ENCODE data around the gene CFDP1.
"Not testable (repeated sequence)": the region's sequence is repeated elsewhere in the genome, so short reads cannot be mapped to it uniquely, and the experiment has no call there.

The CFDP1 gene

GRCh38 chr16:75471723-75472633 is 38.7 kb upstream of the CFDP1 start:
- H3K79me2 ChIP-seq (ENCODE audit: insufficient read depth, low read length), result no peaks in the 10 kb centered on the region
- no peak overlapping the region for H3K9ac ChIP-seq (ENCODE audit: low read depth, low read length)
- H3K4me3 ChIP-seq (ENCODE audit: low read depth in 1 of 2, low read length in 2 of 2), result no peak overlapping the region
- no peaks in the 10 kb centered on the region for H3K27me3 ChIP-seq (ENCODE audit: insufficient read depth, low read length, poor library complexity)
- H3K36me3 ChIP-seq (ENCODE audit: insufficient read depth, low read length), result no peaks in the 10 kb centered on the region
- peak; percentile 78 for ATAC-seq (ENCODE audit: insufficient read depth, low read depth)
- no peak overlapping the region for H3K27ac ChIP-seq (ENCODE audit: low read length)
- H2AFZ ChIP-seq (ENCODE audit: low read depth, low read length), result no peak overlapping the region
- H3K9me3 ChIP-seq (ENCODE audit: insufficient read depth, low read length, severe bottlenecking), result no peaks in the 10 kb centered on the region
- peak; percentile 37 for DNase-seq
- H4K20me1 ChIP-seq (ENCODE audit: insufficient read depth, low read length), result no peaks in the 10 kb centered on the region
- no peaks in the 10 kb centered on the region for H3K4me1 ChIP-seq (ENCODE audit: insufficient read depth, low read length)
- TF ChIP-seq EZH2 (IDR thresholded peaks at IDR 0.05; ENCODE audit: borderline replicate concordance, low read depth, low read length, severe bottlenecking) (no peak), CTCF (IDR thresholded peaks at IDR 0.05; ENCODE audit: borderline replicate concordance, extremely low read depth, low read length, poor library complexity, severe bottlenecking) (peak; percentile 78)
- no peak overlapping the region for H3K4me2 ChIP-seq (ENCODE audit: insufficient read depth, low read length)

GRCh38 chr16:75466760-75467159 is 33.5 kb upstream of the CFDP1 start:
- ATAC-seq (ENCODE audit: insufficient read depth, low read depth) (no peak), DNase-seq (no peak)
- peaks cover 24% of the 10 kb centered on the region for H3K4me1 ChIP-seq (ENCODE audit: insufficient read depth, low read length)
- peaks cover 11% of the 10 kb centered on the region; the same call in 1 of the 2 replicates for H4K20me1 ChIP-seq (ENCODE audit: insufficient read depth, low read length)
- H3K9me3 ChIP-seq (ENCODE audit: insufficient read depth, low read length, severe bottlenecking), result no peaks in the 10 kb centered on the region
- no peaks in the 10 kb centered on the region for H3K27me3 ChIP-seq (ENCODE audit: insufficient read depth, low read length, poor library complexity)
- H3K79me2 ChIP-seq (ENCODE audit: insufficient read depth, low read length), result peaks cover 27% of the 10 kb centered on the region
- no peak overlapping the region for H2AFZ ChIP-seq (ENCODE audit: low read depth, low read length)
- no peak overlapping the region for H3K9ac ChIP-seq (ENCODE audit: low read depth, low read length)
- no peaks in the 10 kb centered on the region; the same call in 1 of the 2 replicates for H3K36me3 ChIP-seq (ENCODE audit: insufficient read depth, low read length)
- no peak overlapping the region for H3K4me3 ChIP-seq (ENCODE audit: low read depth in 1 of 2, low read length in 2 of 2)
- no peak for TF ChIP-seq CTCF (IDR thresholded peaks at IDR 0.05; ENCODE audit: borderline replicate concordance, extremely low read depth, low read length, poor library complexity, severe bottlenecking)
- TF ChIP-seq EZH2 (IDR thresholded peaks at IDR 0.05; ENCODE audit: borderline replicate concordance, low read depth, low read length, severe bottlenecking), result no peak
- no peak overlapping the region for H3K4me2 ChIP-seq (ENCODE audit: insufficient read depth, low read length)
- H3K27ac ChIP-seq (ENCODE audit: low read length), result no peak overlapping the region

GRCh38 chr16:75464122-75464918 is 31.0 kb upstream of the CFDP1 start, which contains the start of gene TMEM170A:
Gene TMEM170A, minus strand, starts transcription at chr16:75464689. Its CDS starts 89 bp downstream, at chr16:75464600.
- Histone ChIP-seq H3K27me3 (ENCODE audit: insufficient read depth, low read length, poor library complexity) (no peaks in the 10 kb centered on the region), H2AFZ (ENCODE audit: low read depth, low read length) (peak within 1 kb of the TSS; percentile 96), H3K27ac (ENCODE audit: low read length) (peak within 1 kb of the TSS; percentile 96), H3K9ac (ENCODE audit: low read depth, low read length) (peak within 1 kb of the TSS; percentile 91), H3K4me2 (ENCODE audit: insufficient read depth, low read length) (peak within 1 kb of the TSS; percentile 86), H3K79me2 (ENCODE audit: insufficient read depth, low read length) (peaks cover 51% of the 10 kb centered on the region), H4K20me1 (ENCODE audit: insufficient read depth, low read length) (peaks cover 34% of the 10 kb centered on the region), H3K4me1 (ENCODE audit: insufficient read depth, low read length) (peaks cover 30% of the 10 kb centered on the region), H3K36me3 (ENCODE audit: insufficient read depth, low read length) (peaks cover 6% of the 10 kb centered on the region), H3K4me3 (ENCODE audit: low read depth in 1 of 2, low read length in 2 of 2) (peak within 1 kb of the TSS; percentile 72 to 97), H3K9me3 (ENCODE audit: insufficient read depth, low read length, severe bottlenecking) (no peaks in the 10 kb centered on the region)
- no peak for TF ChIP-seq EZH2 (IDR thresholded peaks at IDR 0.05; ENCODE audit: borderline replicate concordance, low read depth, low read length, severe bottlenecking)
- peak; percentile 100 for TF ChIP-seq CTCF (IDR thresholded peaks at IDR 0.05; ENCODE audit: borderline replicate concordance, extremely low read depth, low read length, poor library complexity, severe bottlenecking)
- DNase-seq (peak; percentile 98), ATAC-seq (ENCODE audit: insufficient read depth, low read depth) (peak; percentile 91)

GRCh38 chr16:75463389-75464121 is 30.3 kb upstream of the CFDP1 start:
- DNase-seq, result peak; percentile 57
- H2AFZ ChIP-seq (ENCODE audit: low read depth, low read length), result peak overlapping the region; percentile 96
- H3K79me2 ChIP-seq (ENCODE audit: insufficient read depth, low read length), result peaks cover 57% of the 10 kb centered on the region
- H3K4me3 ChIP-seq (ENCODE audit: low read depth in 1 of 2, low read length in 2 of 2), result peak overlapping the region; percentile 72 to 97
- H3K9ac ChIP-seq (ENCODE audit: low read depth, low read length), result peak overlapping the region; percentile 91
- peak; percentile 39 for ATAC-seq (ENCODE audit: insufficient read depth, low read depth)
- peak overlapping the region; percentile 86 for H3K4me2 ChIP-seq (ENCODE audit: insufficient read depth, low read length)
- not testable (repeated sequence) for H3K36me3 ChIP-seq (ENCODE audit: insufficient read depth, low read length); H3K9me3 ChIP-seq (ENCODE audit: insufficient read depth, low read length, severe bottlenecking); H3K27me3 ChIP-seq (ENCODE audit: insufficient read depth, low read length, poor library complexity)
- peak overlapping the region; percentile 96 for H3K27ac ChIP-seq (ENCODE audit: low read length)
- H4K20me1 ChIP-seq (ENCODE audit: insufficient read depth, low read length), result peaks cover 40% of the 10 kb centered on the region
- H3K4me1 ChIP-seq (ENCODE audit: insufficient read depth, low read length), result peaks cover 30% of the 10 kb centered on the region
